Sigmoid colon (tissue), 7 donors: ENCODE results near the gene FCMR. TPM values are rescaled to one million over a fixed set of nuclear protein-coding genes. Genes with fewer than 3 reads are reported as not detected.
"Not testable (repeated sequence)": the region's sequence is repeated elsewhere in the genome, so short reads cannot be mapped to it uniquely, and the experiment has no call there.

Experiments used
- DNase-seq: peaks from one replicate; pipeline ENCODE4 v3.0.0-alpha.2; 2019
- H3K27ac ChIP-seq, 4 donors: fragments of 200-600 bp; sonication (generic); one replicate each; pipeline ENCODE4 v1.5.1; 2016 to 2019; ENCODE audit warnings: mild to moderate bottlenecking in 1 of 4
- H3K27me3 ChIP-seq, 3 donors: fragments of 200-600 bp; sonication (generic); one replicate each; pipeline ENCODE4 v1.5.1; 2019; ENCODE audit warnings: mild to moderate bottlenecking in 1 of 3
- H3K36me3 ChIP-seq, 4 donors: fragments of 200-600 bp; sonication (generic); one replicate each; pipeline ENCODE4 v1.5.1; 2016 to 2019
- H3K4me1 ChIP-seq, 4 donors: fragments of 200-600 bp; sonication (generic); one replicate each; pipeline ENCODE4 v1.5.1; 2017 to 2019
- H3K4me3 ChIP-seq, 4 donors: fragments of 200-600 bp; sonication (generic); one replicate each; pipeline ENCODE4 v1.5.1; 2017 to 2019; ENCODE audit warnings: mild to moderate bottlenecking in 2 of 4, moderate library complexity in 1 of 4
- H3K9me3 ChIP-seq, 4 donors: fragments of 200-600 bp in 3 of 4; sonication (generic) in 3 of 4; one replicate each; pipeline versions ENCODE4 v1.5.1 to v1.6.1; 2013 to 2019
- CTCF ChIP-seq, 4 experiments: fragments of 450-650 bp in 3 of 4; fragments of 200-600 bp in 1 of 4; IDR thresholded peaks; one replicate each; pipeline ENCODE4 v1.5.1; 2016 to 2019; ENCODE audit warnings: antibody characterized with exemption in 4 of 4, mild to moderate bottlenecking in 3 of 4, moderate library complexity in 2 of 4
- EP300 ChIP-seq, 4 donors: sonication (generic); formaldehyde crosslinking; IDR thresholded peaks; one replicate each; pipeline ENCODE4 v1.6.1; 2017; ENCODE audit warnings: antibody characterized with exemption in 4 of 4
- POLR2A ChIP-seq, 2 donors: fragments of 450-650 bp; IDR thresholded peaks; one replicate each; pipeline ENCODE4 v1.6.1; 2016; ENCODE audit warnings: antibody characterized with exemption in 2 of 2, mild to moderate bottlenecking in 2 of 2, moderate library complexity in 2 of 2
- POLR2AphosphoS5 ChIP-seq, 4 donors: sonication (generic); formaldehyde crosslinking; IDR thresholded peaks; one replicate each; pipeline ENCODE4 v1.6.1; 2017; ENCODE audit warnings: antibody characterized with exemption in 4 of 4
- WGBS, 2 donors: extraction: QIAGEN DNeasy Blood & Tissue Kit; methylation state at CpG; one replicate each; pipeline ENCODE4 v1.1.7; 2013; 5-methylcytosine and 5-hydroxymethylcytosine counted together
- intact Hi-C: fragments of 100-400 bp; cut with DNase I; formaldehyde crosslinking; loops from one replicate; pipeline ENCODE4 v1.15.1; 2023
- polyA plus RNA-seq, 3 donors: library from polyadenylated mRNA; stranded (reverse); fragments of 200-250 nt; gene quantifications; one replicate each; pipeline ENCODE4 v1.2.3, GENCODE V29; 2013
- total RNA-seq, 4 donors: library from RNA; depleted of rRNA; stranded (reverse); fragments of >200 nt; gene quantifications; one replicate each; pipeline ENCODE4 v1.1.0, GENCODE V29; 2016
- donor health status: healthy with polysubstance abuse.
- donor health status: Bipolar disorder and iron deficiency.
- donor health status: healthy.

Gene FCMR
- total and polyA plus RNA-seq, 7 donors = 0.49 to 111 (median 1.6) TPM; not detected in 1

DNA sequence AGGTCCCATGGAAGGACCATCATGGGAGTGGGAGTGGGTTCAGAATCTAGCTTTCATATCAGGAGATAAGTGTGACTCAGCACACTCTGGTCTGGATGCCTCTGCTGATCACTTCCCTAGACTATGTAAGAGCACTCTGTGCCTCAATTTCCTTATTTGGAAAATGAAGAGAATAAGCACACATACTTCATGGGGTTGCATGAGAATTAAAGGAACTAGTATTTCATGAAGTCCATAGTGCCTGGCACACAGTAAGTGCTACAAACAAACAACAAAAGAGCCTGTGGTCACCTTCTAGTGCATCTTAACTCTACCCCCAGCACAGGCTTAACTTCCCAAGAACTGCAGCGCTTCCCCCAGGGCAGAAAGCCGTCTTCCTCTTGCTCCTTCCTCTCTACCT lies 65.9 kb downstream of the FCMR start:
- 89 to 90% methylated on average over 2 of the region's 2 CpGs for WGBS, 2 donors
- H3K4me3 ChIP-seq = no peak overlapping the region
- TF ChIP-seq CTCF (IDR thresholded peaks at IDR 0.05) = no peak
- TF ChIP-seq POLR2A (IDR thresholded peaks at IDR 0.05) = no peak
- TF ChIP-seq POLR2AphosphoS5 (IDR thresholded peaks at IDR 0.05) = no peak
- no peak for TF ChIP-seq EP300 (IDR thresholded peaks at IDR 0.05)
- no peak overlapping the region for H3K27ac ChIP-seq
- DNase-seq = no peak
- intact Hi-C loops = no loop called here
- H3K4me1 ChIP-seq = no peaks in the 10 kb centered on the region
- no peaks in the 10 kb centered on the region for H3K9me3 ChIP-seq
- H3K27me3 ChIP-seq = no peaks in the 10 kb centered on the region
- H3K36me3 ChIP-seq = no peaks in the 10 kb centered on the region

DNA sequence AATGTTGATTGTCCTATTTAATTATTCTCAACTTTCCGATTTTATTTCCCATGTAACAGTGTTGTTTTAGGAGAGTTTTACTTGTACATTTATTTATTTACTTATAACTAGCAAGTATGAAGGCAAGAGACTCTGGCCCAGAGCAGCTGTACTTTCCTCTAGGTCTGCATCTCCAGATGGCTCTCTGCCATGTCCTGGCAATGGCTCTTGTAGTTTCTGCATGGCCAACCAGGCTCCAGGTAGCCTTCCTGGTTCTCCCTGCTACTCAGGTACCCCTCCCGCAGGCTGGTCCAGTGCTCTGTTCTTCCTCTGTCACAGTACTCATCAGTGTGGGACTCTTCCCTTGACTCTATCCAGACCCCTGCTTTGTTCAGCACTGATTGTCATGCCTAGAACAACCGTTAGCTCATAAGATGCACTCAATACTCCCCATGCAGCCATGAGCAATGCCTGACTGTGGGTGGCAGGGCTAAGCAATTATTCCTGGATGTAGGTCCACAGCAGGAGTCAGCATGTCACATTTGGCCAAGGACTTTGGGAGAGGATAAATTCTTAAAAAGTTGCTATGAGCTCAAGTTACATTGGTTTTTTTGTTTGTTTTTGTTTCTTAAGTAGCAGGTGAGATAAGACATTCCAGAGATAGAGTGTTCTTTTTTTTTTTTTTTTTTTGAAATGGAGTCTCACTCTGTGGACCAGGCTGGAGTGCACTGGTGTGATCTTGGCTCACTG lies 67.2 kb downstream of the FCMR start:
- WGBS, 2 donors = 78 to 87% methylated on average over 3 of the region's 3 CpGs
- H3K4me1 ChIP-seq = no peaks in the 10 kb centered on the region
- no peaks in the 10 kb centered on the region for H3K27me3 ChIP-seq
- no peak for DNase-seq
- no peaks in the 10 kb centered on the region for H3K9me3 ChIP-seq
- intact Hi-C loops = no loop called here
- TF ChIP-seq POLR2A (IDR thresholded peaks at IDR 0.05) = no peak
- TF ChIP-seq CTCF (IDR thresholded peaks at IDR 0.05) = no peak
- no peak for TF ChIP-seq EP300 (IDR thresholded peaks at IDR 0.05)
- TF ChIP-seq POLR2AphosphoS5 (IDR thresholded peaks at IDR 0.05) = no peak
- no peak overlapping the region for H3K4me3 ChIP-seq
- H3K36me3 ChIP-seq = no peaks in the 10 kb centered on the region
- no peak overlapping the region for H3K27ac ChIP-seq

DNA sequence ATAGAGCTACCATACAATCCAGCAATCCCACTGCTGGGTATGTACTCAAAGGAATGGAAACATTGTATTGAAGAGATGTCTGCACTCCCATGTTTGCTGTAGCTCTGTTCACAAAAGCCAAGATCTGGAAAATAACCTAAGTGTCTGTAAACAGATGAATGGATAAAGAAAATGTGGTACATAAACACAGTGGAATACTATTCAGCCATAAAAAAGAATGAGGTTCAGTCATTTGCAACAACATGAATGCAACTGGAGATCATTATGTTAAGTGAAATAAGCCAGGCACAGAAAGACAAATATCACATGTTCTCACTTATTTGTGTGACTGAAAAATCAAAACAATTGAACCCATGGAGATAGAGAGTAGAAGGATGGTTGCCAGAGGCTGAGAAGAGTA lies 68.0 kb downstream of the FCMR start:
- H3K9me3 ChIP-seq, DNase-seq, H3K27me3 ChIP-seq, H3K27ac ChIP-seq, H3K4me1 ChIP-seq, intact Hi-C loops, H3K36me3 ChIP-seq, H3K4me3 ChIP-seq: not testable (repeated sequence)

Other genes starting within 250 kb of the FCMR start
- gene MAPKAPK2, start 237.0 kb downstream of the FCMR start, total RNA-seq = 10 to 100 TPM; 32.1 to 61.4 (median 40.5) TPM
- gene MAPKAPK2, start 237.0 kb downstream of the FCMR start, polyA plus RNA-seq = 10 to 100 TPM; 37.8 to 55.5 (median 39.3) TPM
- not detected for gene IL19, start 151.2 kb downstream of the FCMR start, total RNA-seq
- gene IL19, start 151.2 kb downstream of the FCMR start, polyA plus RNA-seq = under 1 TPM in 1 of 3 donors, not detected in 2; 0.10 TPM
- 10 to 100 TPM in 2 of 4 donors, 1 to 10 TPM in 2; 1.7 to 11.1 (median 8.2) TPM for gene IL10, start 149.4 kb downstream of the FCMR start, total RNA-seq
- gene IL10, start 149.4 kb downstream of the FCMR start, polyA plus RNA-seq = 10 to 100 TPM in 1 of 3 donors, 1 to 10 TPM in 2; 1.6 to 16.8 (median 2.8) TPM
- gene IL20, start 56.3 kb downstream of the FCMR start, total RNA-seq = not detected
- not detected for gene IL20, start 56.3 kb downstream of the FCMR start, polyA plus RNA-seq
- not detected for gene IL24, start 24.5 kb downstream of the FCMR start, total RNA-seq
- under 1 TPM in 2 of 3 donors, not detected in 1; 0.36 to 0.46 TPM for gene IL24, start 24.5 kb downstream of the FCMR start, polyA plus RNA-seq
- 1 to 10 TPM in 2 of 4 donors, under 1 TPM in 1, not detected in 1; 0.16 to 9.3 (median 8.6) TPM for gene PIGR, start 24.5 kb upstream of the FCMR start, total RNA-seq
- 1,000 to 10,000 TPM in 1 of 3 donors, 100 to 1,000 TPM in 2; 163 to 3,648 (median 569) TPM for gene PIGR, start 24.5 kb upstream of the FCMR start, polyA plus RNA-seq
- not detected for gene FCAMR, start 48.5 kb upstream of the FCMR start, total RNA-seq
- gene FCAMR, start 48.5 kb upstream of the FCMR start, polyA plus RNA-seq = 1 to 10 TPM in 1 of 3 donors, not detected in 2; 1.5 TPM
- gene C1orf116, start 110.8 kb upstream of the FCMR start, total RNA-seq = under 1 TPM in 3 of 4 donors, not detected in 1; 0.14 to 0.36 (median 0.28) TPM
- gene C1orf116, start 110.8 kb upstream of the FCMR start, polyA plus RNA-seq = 10 to 100 TPM in 1 of 3 donors, 1 to 10 TPM in 2; 7.8 to 22.4 (median 8.9) TPM
- gene YOD1, start 129.3 kb upstream of the FCMR start, total RNA-seq = 1 to 10 TPM; 5.2 to 7.8 (median 7.3) TPM
- 1 to 10 TPM; 1.2 to 3.2 (median 2.5) TPM for gene YOD1, start 129.3 kb upstream of the FCMR start, polyA plus RNA-seq
- 1 to 10 TPM; 5.0 to 7.8 (median 5.5) TPM for gene PFKFB2, start 131.3 kb upstream of the FCMR start, total RNA-seq
- 10 to 100 TPM; 15.6 to 24.9 (median 18.7) TPM for gene PFKFB2, start 131.3 kb upstream of the FCMR start, polyA plus RNA-seq
- 1 to 10 TPM in 1 of 4 donors, under 1 TPM in 2, not detected in 1; 0.71 to 2.2 (median 0.82) TPM for gene C4BPB, start 166.9 kb upstream of the FCMR start, total RNA-seq
- gene C4BPB, start 166.9 kb upstream of the FCMR start, polyA plus RNA-seq = 10 to 100 TPM in 1 of 3 donors, 1 to 10 TPM in 2; 6.0 to 33.7 (median 6.2) TPM
- not detected for gene C4BPA, start 182.3 kb upstream of the FCMR start, total RNA-seq
- 1 to 10 TPM; 1.2 to 6.4 (median 2.5) TPM for gene C4BPA, start 182.3 kb upstream of the FCMR start, polyA plus RNA-seq